BE2C (cell line): ENCODE results near the gene TMEM176B.

Experiments used
- DNase-seq: peaks from one replicate; pipeline ENCODE4 v3.0.0-alpha.2; 2020
- H3K27me3 ChIP-seq: fragments of 250-450 bp; sonication (Bioruptor Pico); 2 replicates; pipeline ENCODE4 v1.5.1; 2020; ENCODE audit warnings: mild to moderate bottlenecking
- H3K36me3 ChIP-seq: fragments of 250-450 bp; sonication (Bioruptor Pico); 2 replicates; pipeline ENCODE4 v1.5.1; 2020; ENCODE audit warnings: mild to moderate bottlenecking
- H3K4me1 ChIP-seq: fragments of 250-450 bp; sonication (Bioruptor Pico); 2 replicates; pipeline ENCODE4 v1.5.1; 2020
- H3K4me3 ChIP-seq: 2 replicates; pipeline ENCODE4 v1.5.1; 2011; ENCODE audit warnings: low read depth, low read length
- H3K9me3 ChIP-seq: fragments of 250-450 bp; sonication (Bioruptor Pico); 2 replicates; pipeline ENCODE4 v1.5.1; 2020
- CTCF ChIP-seq: IDR thresholded peaks from 2 replicates; pipeline ENCODE4 v1.5.1; 2012; ENCODE audit warnings: mild to moderate bottlenecking, low read depth, low read length

Gene TMEM176B

GRCh38 chr7:150800581-150801241 lies 547 bp upstream of the TMEM176B start, which contains the start of gene TMEM176A:
TMEM176A (plus strand) TSS chr7:150800769; CDS start chr7:150801551, 782 bp downstream.
- no peaks in the 10 kb centered on the region for H3K36me3 ChIP-seq
- no peaks in the 10 kb centered on the region for H3K4me1 ChIP-seq
- TF ChIP-seq CTCF: no peak
- no peak within 1 kb of the TSS for H3K4me3 ChIP-seq
- no peak for DNase-seq
- no peaks in the 10 kb centered on the region for H3K27me3 ChIP-seq
- H3K9me3 ChIP-seq: no peaks in the 10 kb centered on the region; the same call in 1 of the 2 replicates

GRCh38 chr7:150799156-150799555 lies 1.0 kb downstream of the TMEM176B start:
- H3K4me3 ChIP-seq: no peak overlapping the region
- TF ChIP-seq CTCF: no peak

GRCh38 chr7:150797661-150798060 lies 2.5 kb downstream of the TMEM176B start:
- TF ChIP-seq CTCF: no peak
- no peak overlapping the region for H3K4me3 ChIP-seq
- no peaks in the 10 kb centered on the region for H3K36me3 ChIP-seq
- H3K4me1 ChIP-seq: no peaks in the 10 kb centered on the region
- H3K9me3 ChIP-seq: no peaks in the 10 kb centered on the region; the same call in 1 of the 2 replicates
- DNase-seq: no peak
- H3K27me3 ChIP-seq: no peaks in the 10 kb centered on the region

More at GRCh38 chr7:150799156-150799555, 1.0 kb downstream of the TMEM176B start:
- Histone ChIP-seq H3K4me1 (no peaks in the 10 kb centered on the region), H3K36me3 (no peaks in the 10 kb centered on the region), H3K27me3 (no peaks in the 10 kb centered on the region), H3K9me3 (no peaks in the 10 kb centered on the region; the same call in 1 of the 2 replicates)
- DNase-seq: no peak

GRCh38 chr7:150793569-150794238 lies 6.5 kb downstream of the TMEM176B start:
- no peaks in the 10 kb centered on the region for H3K36me3 ChIP-seq
- no peaks in the 10 kb centered on the region for H3K27me3 ChIP-seq
- no peak for DNase-seq
- peaks cover 8% of the 10 kb centered on the region for H3K4me1 ChIP-seq
- no peak for TF ChIP-seq CTCF
- no peak overlapping the region for H3K4me3 ChIP-seq
- H3K9me3 ChIP-seq: no peaks in the 10 kb centered on the region

GRCh38 chr7:150791746-150792452 lies 8.3 kb downstream of the TMEM176B start:
- Histone ChIP-seq H3K36me3 (no peaks in the 10 kb centered on the region), H3K9me3 (no peaks in the 10 kb centered on the region), H3K27me3 (no peaks in the 10 kb centered on the region), H3K4me3 (no peak overlapping the region), H3K4me1 (peaks cover 26% of the 10 kb centered on the region)
- DNase-seq: no peak
- TF ChIP-seq CTCF: no peak

- TF ChIP-seq CTCF: no peak
- no peak for DNase-seq
- no peaks in the 10 kb centered on the region for H3K27me3 ChIP-seq
- H3K4me1 ChIP-seq: peaks cover 27% of the 10 kb centered on the region
- H3K36me3 ChIP-seq: no peaks in the 10 kb centered on the region
- H3K9me3 ChIP-seq: no peaks in the 10 kb centered on the region
- H3K4me3 ChIP-seq: no peak overlapping the region
These were observed 8.9 kb downstream of the TMEM176B start for GRCh38 chr7:150791304-150791703.
